GF-D8 (cell line): ENCODE data around the gene CPEB3.
"Not testable (repeated sequence)": the region's sequence is repeated elsewhere in the genome, so short reads cannot be mapped to it uniquely, and the experiment has no call there.

Experiments
- DNase-seq: peaks from one replicate; lab custom pipeline; 2025; lab: John Stamatoyannopoulos, UW

CPEB3 gene

DNA sequence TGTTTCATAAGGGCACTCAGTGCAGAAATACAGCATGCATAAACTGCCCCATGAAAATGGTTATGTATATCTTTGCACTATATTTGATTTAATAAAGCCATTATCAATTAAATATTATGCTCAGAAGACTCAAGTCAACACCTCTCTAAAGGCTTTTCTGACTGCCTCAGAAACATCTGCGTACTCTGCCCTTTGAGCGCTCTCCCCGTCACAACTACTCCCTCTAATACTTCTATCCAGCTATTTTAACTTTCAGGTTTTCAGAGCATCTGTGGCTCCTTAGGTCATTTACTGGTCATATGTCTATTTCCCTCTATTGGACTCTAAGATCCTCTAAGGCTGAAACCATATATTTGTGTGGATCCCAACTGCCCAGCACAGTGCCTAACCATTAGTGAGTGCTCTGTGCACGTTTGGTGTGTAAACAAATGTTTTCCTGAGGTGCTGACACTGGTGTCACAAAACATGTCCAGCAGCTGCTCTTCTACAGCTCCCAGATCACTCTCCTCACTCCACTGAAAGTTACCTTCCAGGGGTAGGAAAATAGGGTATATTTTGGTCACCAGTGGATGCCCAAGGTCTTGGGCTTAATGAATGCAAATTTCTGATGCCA, 188.2 kb downstream of the CPEB3 start:
- DNase-seq: no peak

GRCh38 chr10:92094960-92095359, 195.9 kb downstream of the CPEB3 start:
- DNase-seq: no peak

- DNase-seq: no peak
Measured at GRCh38 chr10:92091965-92092364, 198.9 kb downstream of the CPEB3 start.

DNA sequence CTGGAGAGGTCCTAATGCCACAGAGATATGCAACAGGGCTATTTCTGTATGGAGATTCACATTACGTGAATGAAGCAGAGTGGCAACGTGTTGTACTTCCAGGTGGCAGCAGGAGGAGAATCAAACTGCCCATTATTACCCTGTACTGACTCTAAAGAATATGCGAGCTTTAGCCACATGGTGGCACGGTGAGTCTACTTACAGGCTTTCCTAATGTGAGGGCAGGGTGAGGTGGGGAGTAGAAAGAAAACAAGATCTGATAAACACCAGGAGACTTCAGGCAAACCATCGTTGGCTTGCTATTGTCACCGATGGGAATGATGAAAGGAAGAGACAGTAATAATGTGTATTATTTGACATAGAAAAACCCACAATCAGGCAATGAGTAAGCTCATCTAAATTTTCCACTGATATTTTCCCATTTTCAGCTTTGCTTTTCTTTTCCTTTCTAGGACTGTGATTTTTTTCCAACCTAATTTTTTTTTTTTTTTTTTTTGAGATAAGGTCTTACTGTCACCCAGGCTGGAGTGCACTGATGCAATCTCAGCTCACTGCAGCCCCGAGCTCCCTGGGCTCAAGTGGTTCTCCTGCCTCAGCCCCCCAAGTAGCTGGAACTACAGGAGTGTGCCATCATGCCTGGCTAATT, 203.0 kb downstream of the CPEB3 start:
- peak; percentile 71 for DNase-seq

- DNase-seq: no peak
Measured at GRCh38 chr10:92082583-92083280, 208.1 kb downstream of the CPEB3 start.

- DNase-seq: no peak
Measured at GRCh38 chr10:92081641-92082040, 209.2 kb downstream of the CPEB3 start.

- DNase-seq: no peak
Measured at GRCh38 chr10:92080244-92080643, 210.6 kb downstream of the CPEB3 start.

GRCh38 chr10:92079003-92079402, 211.9 kb downstream of the CPEB3 start:
- DNase-seq: no peak

DNA sequence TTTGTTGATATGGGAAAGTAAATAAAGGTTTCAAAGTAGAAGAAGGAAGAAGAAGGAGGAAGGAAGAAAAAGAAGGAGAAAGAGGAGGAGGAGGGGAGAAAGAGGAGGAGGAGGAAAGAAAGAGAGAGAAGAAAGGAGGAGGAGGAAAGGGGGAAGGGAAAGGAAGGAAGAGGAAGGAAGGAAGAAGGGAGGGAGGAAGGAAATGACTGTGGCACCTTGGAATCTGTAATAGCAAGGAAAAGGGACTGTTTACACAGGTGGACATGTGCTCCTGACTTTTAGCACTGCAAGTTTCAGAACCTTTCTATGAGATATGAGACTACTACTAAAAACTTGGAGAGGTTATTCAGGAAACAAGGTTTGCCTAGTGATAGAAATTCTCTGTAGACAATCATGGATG, 214.2 kb downstream of the CPEB3 start:
- no peak for DNase-seq

DNA sequence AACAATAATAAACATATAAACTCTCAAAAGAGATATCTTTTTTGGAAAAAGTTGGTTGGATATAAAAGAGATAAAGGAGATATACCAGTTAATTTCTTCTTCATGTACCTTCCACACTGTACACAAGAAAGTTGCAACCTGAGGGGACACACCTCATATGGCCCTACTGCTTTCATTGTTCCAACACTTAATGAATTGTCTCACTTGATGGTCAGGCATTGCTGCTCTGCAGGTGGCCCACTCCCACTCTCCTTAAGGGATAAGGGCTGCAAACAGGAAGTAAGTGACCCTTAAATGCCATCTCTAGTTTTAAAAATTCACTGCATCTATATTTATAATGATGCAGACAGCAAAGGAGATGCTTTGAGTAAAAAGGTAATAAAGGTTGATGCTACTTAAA, 215.0 kb downstream of the CPEB3 start:
- DNase-seq: no peak

DNA sequence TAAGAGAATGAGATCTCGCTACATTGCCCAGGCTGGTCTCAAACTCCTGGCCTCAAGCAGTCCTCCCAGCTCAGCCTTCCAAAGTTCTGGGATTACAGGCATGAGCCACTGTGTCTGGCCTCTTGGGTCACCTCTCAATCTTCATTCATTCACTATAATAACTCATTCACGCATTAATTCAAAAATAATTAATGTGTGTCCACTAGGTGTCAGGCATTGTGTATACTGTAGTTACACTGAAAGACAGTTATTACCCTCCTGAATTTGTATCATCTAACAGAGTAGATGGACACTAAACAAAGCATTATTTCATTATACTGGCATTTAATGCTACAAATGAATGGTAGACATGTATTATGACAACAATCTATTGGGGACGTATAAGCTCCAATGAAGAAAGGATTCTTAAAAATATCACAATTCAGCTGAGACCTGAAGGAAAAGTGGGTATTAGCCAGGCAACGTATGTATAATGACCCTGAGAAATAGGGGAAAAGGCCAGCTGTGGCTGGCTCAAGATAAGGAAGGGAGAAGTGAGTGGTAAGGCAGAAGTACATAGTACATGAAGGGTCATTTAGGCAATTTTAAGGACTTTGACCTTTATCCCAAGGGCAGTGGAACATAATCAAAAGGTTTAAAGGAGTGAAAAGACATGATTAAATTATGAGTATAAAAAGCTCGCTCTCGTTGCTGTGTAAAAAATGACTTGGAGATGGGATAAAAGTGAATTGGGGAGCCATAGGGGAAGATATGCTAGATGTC, 216.6 kb downstream of the CPEB3 start:
- DNase-seq: no peak

GRCh38 chr10:92068900-92069299, 222.0 kb downstream of the CPEB3 start:
- no peak for DNase-seq

- no peak for DNase-seq
Measured at GRCh38 chr10:92066386-92066785, 224.5 kb downstream of the CPEB3 start.

- no peak for DNase-seq
Measured at GRCh38 chr10:92064506-92064905, 226.4 kb downstream of the CPEB3 start.

- DNase-seq: no peak
Measured at GRCh38 chr10:92062273-92062672, 228.6 kb downstream of the CPEB3 start.

GRCh38 chr10:92054807-92055206, 236.1 kb downstream of the CPEB3 start:
- no peak for DNase-seq

DNA sequence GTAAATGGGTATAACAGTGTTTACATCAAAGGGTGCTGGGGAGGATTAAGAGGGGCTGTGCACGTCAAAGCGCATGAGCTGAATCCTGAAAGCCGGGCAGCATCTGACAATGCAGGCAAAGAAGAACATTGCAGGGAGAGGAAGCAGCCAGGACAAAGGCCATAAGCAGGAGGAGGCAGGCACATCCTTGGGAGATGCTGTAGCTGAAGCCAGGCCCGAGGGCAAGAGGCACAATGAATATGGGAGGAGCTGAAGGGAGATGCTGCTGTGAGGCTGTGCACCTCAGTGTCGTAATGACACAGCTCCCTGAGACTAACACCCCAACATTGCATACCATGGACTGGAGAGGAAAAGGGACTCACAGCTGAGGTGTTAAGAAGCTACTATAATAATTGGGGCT, 238.1 kb downstream of the CPEB3 start:
- no peak for DNase-seq

GRCh38 chr10:92052088-92052487, 238.8 kb downstream of the CPEB3 start:
- DNase-seq: no peak

DNA sequence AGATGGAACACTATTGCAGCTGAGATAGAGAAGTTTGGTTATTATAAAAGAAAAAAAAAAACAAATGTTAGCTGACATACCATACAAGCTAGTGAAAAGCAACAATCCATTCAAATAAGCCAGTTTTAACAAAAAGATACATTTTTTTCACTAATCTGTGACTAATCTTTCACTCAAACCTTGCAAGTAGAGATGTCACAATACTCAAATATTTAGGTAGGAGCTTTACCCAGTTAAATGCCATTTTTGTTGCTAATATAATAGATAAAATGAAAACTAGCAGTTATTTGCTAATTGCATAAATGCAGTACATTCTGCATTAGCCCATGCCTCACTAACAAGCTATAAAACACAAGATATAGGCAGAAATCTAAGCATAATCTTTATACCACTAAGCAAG, 243.7 kb downstream of the CPEB3 start:
- DNase-seq: no peak

DNA sequence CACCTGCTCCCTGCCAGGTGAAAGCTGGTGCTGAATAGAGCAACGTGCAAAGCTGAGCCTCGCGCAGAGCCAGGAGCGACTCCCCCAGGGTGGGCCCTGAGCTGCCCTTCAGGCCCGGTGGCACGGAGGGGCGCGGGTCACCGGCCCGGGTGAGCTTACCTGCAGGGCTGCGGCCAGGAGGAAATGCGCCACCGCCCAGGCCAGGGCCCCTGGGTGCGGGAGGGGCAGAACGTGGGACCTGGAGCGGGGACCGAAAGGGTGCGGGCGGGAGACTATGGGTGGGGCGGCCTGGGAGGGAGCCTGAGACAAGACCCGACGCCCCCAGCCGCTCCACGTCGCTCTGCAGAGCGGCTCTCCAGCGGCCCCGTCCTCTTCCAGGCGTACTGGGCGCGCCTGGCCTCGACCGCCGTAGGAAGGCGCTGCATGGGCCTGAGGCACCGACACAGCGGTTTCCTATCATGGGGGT, 245.2 kb downstream of the CPEB3 start:
- DNase-seq: no peak

- DNase-seq: no peak
Measured at GRCh38 chr10:92042541-92042940, 248.3 kb downstream of the CPEB3 start.

DNA sequence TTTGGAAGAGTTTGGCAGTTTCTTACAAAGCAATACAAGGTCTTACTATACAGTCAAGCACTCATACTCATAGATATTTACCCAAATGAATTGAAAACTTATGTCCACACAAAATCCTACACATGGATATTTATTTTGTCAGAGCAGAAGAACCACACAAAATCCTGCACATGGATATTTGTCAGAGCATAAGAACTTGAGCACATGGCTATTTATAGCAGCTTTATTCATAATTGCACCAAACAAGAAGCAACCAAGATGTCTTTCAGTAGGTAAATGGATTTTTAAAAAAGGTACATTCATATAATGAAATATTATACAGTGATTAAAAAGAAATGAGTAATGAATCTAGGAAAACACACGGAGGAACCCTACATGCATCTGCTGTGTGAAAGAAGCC, 251.9 kb downstream of the CPEB3 start:
- no peak for DNase-seq

- DNase-seq: not testable (repeated sequence)
Measured at GRCh38 chr10:92033070-92033469, 257.8 kb downstream of the CPEB3 start.
